ENCODE measurements around the gene ATCAY.

ATCAY gene

DNA sequence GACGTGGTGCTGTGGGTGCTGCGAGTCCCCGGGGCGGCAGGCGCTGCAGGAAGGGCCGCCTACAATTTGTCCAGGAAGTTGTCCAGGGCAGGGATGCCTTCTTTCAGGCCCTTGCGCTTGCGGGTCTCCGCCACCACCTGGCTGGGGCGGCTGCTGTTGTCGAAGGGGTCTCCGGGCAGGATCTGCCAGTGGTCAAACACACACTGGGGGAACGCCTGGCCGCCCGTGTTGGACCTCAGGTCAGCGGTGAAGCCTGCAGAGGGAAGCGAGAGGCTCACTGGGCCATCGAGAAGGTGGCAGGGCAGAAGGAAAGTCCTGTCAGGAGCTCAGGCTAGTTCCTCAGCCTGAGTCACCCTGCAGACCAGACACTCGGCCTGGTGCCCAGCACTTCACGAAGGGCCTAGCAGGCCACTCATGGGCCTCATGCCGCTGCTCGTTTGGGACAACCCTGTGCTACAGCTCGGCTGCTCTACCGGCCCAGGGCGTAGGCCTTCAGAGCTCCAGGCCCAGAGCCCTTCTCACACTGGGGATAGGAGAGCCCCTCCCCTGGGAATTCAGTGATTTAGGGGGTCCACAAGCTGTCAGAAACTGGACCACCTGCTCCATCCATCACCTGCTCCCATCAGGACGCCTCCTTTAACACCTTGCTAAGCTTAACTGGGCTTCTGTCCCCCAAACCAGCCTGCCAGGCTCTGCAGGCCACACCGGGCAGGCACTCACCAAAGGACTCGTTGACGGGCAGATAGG lies 96.2 kb downstream of the ATCAY start:
- no peak for TF ChIP-seq REST (IDR thresholded peaks at IDR 0.05; ENCODE audit: low read depth)
- TF ChIP-seq MAX (IDR thresholded peaks at IDR 0.05) = 0 out of 2 replicates have a peak, but pooled peaks have one; percentile 2
